ENCODE data around the gene ARHGAP27. TPM values are rescaled to one million over a fixed set of nuclear protein-coding genes. Genes with fewer than 3 reads are reported as not detected.

ARHGAP27 gene
- total and polyA plus RNA-seq, 8 donors: 7.7 to 390 (median 45.5) TPM

DNA sequence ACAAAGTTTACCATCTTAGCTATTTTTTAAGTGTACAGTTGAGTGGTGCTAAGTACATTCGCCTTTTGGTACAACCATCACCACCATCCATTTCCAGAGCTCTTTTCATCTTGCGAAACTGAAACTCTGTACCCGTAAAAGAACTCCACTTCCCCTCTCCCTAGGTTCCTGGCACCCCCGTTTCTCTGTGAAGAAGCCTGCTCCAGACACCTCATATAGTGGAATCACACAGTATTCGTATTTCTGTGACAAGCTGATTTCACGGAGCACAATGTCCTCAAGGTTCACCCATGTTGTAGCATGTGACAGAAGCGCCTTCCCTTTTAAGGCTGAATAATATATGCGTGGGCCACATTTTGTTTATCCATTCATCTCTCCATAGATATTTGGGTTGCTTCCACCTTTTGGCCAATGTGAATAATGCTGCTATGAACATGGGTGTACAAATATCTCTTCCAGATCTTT, 61.7 kb downstream of the ARHGAP27 start:
- peaks cover 10 to 44% (median 25%) of the 10 kb centered on the region in 4 donors for H3K4me1 ChIP-seq
- H3K4me3 ChIP-seq: peak overlapping the region in 1 of 4 donors; percentile 35
- no peaks in the 10 kb centered on the region for H3K27me3 ChIP-seq
- no peak for TF ChIP-seq POLR2AphosphoS5 (IDR thresholded peaks at IDR 0.05)
- TF ChIP-seq POLR2A (IDR thresholded peaks at IDR 0.05): no peak
- TF ChIP-seq, protein P1, sequence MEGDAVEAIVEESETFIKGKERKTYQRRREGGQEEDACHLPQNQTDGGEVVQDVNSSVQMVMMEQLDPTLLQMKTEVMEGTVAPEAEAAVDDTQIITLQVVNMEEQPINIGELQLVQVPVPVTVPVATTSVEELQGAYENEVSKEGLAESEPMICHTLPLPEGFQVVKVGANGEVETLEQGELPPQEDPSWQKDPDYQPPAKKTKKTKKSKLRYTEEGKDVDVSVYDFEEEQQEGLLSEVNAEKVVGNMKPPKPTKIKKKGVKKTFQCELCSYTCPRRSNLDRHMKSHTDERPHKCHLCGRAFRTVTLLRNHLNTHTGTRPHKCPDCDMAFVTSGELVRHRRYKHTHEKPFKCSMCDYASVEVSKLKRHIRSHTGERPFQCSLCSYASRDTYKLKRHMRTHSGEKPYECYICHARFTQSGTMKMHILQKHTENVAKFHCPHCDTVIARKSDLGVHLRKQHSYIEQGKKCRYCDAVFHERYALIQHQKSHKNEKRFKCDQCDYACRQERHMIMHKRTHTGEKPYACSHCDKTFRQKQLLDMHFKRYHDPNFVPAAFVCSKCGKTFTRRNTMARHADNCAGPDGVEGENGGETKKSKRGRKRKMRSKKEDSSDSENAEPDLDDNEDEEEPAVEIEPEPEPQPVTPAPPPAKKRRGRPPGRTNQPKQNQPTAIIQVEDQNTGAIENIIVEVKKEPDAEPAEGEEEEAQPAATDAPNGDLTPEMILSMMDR (IDR thresholded peaks at IDR 0.05): no peak
- no peak for TF ChIP-seq EP300 (IDR thresholded peaks at IDR 0.05)
- no peak for DNase-seq
- H3K27ac ChIP-seq: peak overlapping the region; percentile 85 to 91 (median 86)
- H3K36me3 ChIP-seq: no peaks in the 10 kb centered on the region
- intact Hi-C loops (cut with DNase I; ENCODE audit: low total_unique reads): no loop called here
- no peaks in the 10 kb centered on the region for H3K9me3 ChIP-seq
- 70 to 78% (median 73%) methylated on average over 8 of the region's 8 CpGs for WGBS, 5 donors

DNA sequence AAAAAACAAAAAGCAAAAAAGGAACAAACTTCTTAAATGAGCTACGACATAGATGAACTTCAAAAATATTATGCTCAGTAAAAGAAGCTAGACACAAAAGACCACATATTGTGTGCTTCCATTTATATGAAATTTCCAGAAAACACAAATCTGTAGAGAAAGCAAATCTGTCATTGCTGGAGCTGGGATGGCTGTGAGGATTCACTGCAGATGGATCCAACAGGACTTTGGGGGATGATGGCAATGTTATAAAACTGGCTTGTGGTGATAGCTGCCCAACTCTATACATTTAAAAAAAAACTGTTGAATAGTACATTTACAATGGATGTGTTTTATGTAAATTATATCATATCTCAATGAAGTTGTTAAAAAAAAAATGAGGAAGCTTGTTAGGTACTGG, 63.2 kb downstream of the ARHGAP27 start:
- H3K36me3 ChIP-seq: no peaks in the 10 kb centered on the region
- no peak overlapping the region for H3K27ac ChIP-seq
- H3K9me3 ChIP-seq: no peaks in the 10 kb centered on the region
- DNase-seq: no peak
- WGBS, 5 donors: 78 to 94% (median 87%) methylated on average over 1 of the region's 1 CpG
- intact Hi-C loops (cut with DNase I; ENCODE audit: low total_unique reads): no loop called here
- no peaks in the 10 kb centered on the region for H3K27me3 ChIP-seq
- TF ChIP-seq EP300 (IDR thresholded peaks at IDR 0.05): no peak
- no peak for TF ChIP-seq POLR2AphosphoS5 (IDR thresholded peaks at IDR 0.05)
- TF ChIP-seq POLR2A (IDR thresholded peaks at IDR 0.05): no peak
- TF ChIP-seq, protein P1 (IDR thresholded peaks at IDR 0.05): no peak
- H3K4me3 ChIP-seq: no peak overlapping the region
- peaks cover 10 to 42% (median 23%) of the 10 kb centered on the region in 4 donors for H3K4me1 ChIP-seq

- no peaks in the 10 kb centered on the region for H3K9me3 ChIP-seq
- H3K27me3 ChIP-seq: no peaks in the 10 kb centered on the region
- no peak overlapping the region for H3K4me3 ChIP-seq
- H3K4me1 ChIP-seq: peaks cover 10 to 34% (median 21%) of the 10 kb centered on the region in 4 donors
- no peaks in the 10 kb centered on the region for H3K36me3 ChIP-seq
- no peak overlapping the region for H3K27ac ChIP-seq
- intact Hi-C loops (cut with DNase I; ENCODE audit: low total_unique reads): no loop called here
- DNase-seq: no peak
- TF ChIP-seq POLR2A (IDR thresholded peaks at IDR 0.05): no peak
- TF ChIP-seq, protein P1 (IDR thresholded peaks at IDR 0.05): no peak
- TF ChIP-seq EP300 (IDR thresholded peaks at IDR 0.05): no peak
- no peak for TF ChIP-seq POLR2AphosphoS5 (IDR thresholded peaks at IDR 0.05)
These were observed 64.0 kb downstream of the ARHGAP27 start for GRCh38 chr17:45368651-45369050.

- intact Hi-C loops (cut with DNase I; ENCODE audit: low total_unique reads): no loop called here
- TF ChIP-seq EP300 (IDR thresholded peaks at IDR 0.05) (no peak), POLR2A (IDR thresholded peaks at IDR 0.05) (no peak), POLR2AphosphoS5 (IDR thresholded peaks at IDR 0.05) (no peak)
- TF ChIP-seq, protein P1 (IDR thresholded peaks at IDR 0.05): no peak
- H3K27me3 ChIP-seq: no peaks in the 10 kb centered on the region
- no peak overlapping the region for H3K27ac ChIP-seq
- no peak overlapping the region for H3K4me3 ChIP-seq
- H3K9me3 ChIP-seq: no peaks in the 10 kb centered on the region
- DNase-seq: no peak
- WGBS, 5 donors: 84 to 97% (median 94%) methylated on average over 2 to 7 of the region's 7 CpGs
- H3K4me1 ChIP-seq: peaks cover 4 to 20% (median 15%) of the 10 kb centered on the region in 4 donors
- no peaks in the 10 kb centered on the region for H3K36me3 ChIP-seq
These were observed 65.5 kb downstream of the ARHGAP27 start for GRCh38 chr17:45367216-45367615.

All from stomach (tissue), 9 donors.